ES-I3 (cell line): ENCODE measurements around the gene CLEC18A.
"Not testable (repeated sequence)": the region's sequence is repeated elsewhere in the genome, so short reads cannot be mapped to it uniquely, and the experiment has no call there.

Source experiments
- H3K36me3 ChIP-seq: 2 replicates; pipeline ENCODE4 v1.6.1; 2013; ENCODE audit warnings: mild to moderate bottlenecking, low read length, control low read depth, moderate library complexity; ENCODE audit not compliant: insufficient read depth
- H3K4me1 ChIP-seq: 2 replicates; pipeline ENCODE4 v1.6.1; 2013; ENCODE audit warnings: mild to moderate bottlenecking, control low read depth, low read length; ENCODE audit not compliant: insufficient read depth
- H3K9ac ChIP-seq: 2 replicates; pipeline ENCODE4 v1.6.1; 2013; ENCODE audit warnings: low read depth, mild to moderate bottlenecking, low read length, moderate library complexity
- H3K9me3 ChIP-seq: 2 replicates; pipeline ENCODE4 v1.6.1; 2013; ENCODE audit warnings: mild to moderate bottlenecking, low read length, moderate library complexity; ENCODE audit not compliant: control insufficient read depth, insufficient read depth

The CLEC18A gene

GRCh38 chr16:69935278-69935711 is 15.8 kb upstream of the CLEC18A start:
- Histone ChIP-seq H3K4me1 (no peaks in the 10 kb centered on the region), H3K9me3 (no peaks in the 10 kb centered on the region), H3K9ac (no peak overlapping the region), H3K36me3 (no peaks in the 10 kb centered on the region; the same call in 1 of the 2 replicates)

GRCh38 chr16:69935740-69936139 is 15.4 kb upstream of the CLEC18A start:
- no peaks in the 10 kb centered on the region for H3K4me1 ChIP-seq
- no peaks in the 10 kb centered on the region for H3K9me3 ChIP-seq
- H3K9ac ChIP-seq = no peak overlapping the region
- no peaks in the 10 kb centered on the region; the same call in 1 of the 2 replicates for H3K36me3 ChIP-seq

DNA sequence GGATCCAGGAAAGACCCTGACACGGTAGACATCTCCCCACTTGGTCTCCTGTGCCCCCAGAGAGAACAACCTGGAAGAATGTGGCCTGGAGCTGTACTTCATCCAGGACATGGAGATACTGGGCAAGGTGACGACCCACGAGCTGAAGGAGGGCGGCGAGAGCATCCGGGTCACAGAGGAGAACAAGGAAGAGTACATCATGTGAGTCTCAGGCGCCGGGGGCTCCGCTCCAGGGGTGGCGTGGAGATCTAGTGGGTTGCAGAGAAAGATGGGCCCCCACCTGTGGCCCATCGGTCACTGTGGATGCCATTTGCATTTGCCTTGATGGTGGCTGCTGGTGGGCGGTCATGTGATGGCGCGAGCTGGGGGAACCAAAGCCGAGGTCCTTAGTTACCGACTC is 14.9 kb upstream of the CLEC18A start:
- no peaks in the 10 kb centered on the region for H3K4me1 ChIP-seq
- peaks cover 2% of the 10 kb centered on the region; the same call in 1 of the 2 replicates for H3K36me3 ChIP-seq
- H3K9ac ChIP-seq = no peak overlapping the region
- H3K9me3 ChIP-seq = no peaks in the 10 kb centered on the region

DNA sequence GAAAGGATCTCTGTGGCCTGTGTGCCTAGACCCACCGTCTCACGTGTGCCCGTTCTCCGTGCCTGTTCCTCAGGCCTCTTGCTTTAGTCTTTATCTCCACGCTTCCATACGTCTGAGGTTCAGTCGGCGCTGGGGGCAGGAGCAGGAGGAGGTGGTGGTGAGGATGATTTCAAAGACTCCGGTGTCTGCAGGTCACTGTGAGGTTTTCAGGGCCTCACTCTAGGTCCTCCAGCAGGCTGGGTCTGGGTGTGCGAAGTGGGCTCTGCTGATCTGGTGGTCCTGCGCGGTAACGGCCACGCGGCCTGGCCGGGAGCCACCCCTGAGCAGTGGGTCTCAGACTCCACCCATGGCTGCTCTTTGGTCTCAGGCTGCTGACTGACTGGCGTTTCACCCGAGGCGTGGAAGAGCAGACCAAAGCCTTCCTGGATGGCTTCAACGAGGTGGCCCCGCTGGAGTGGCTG is 14.4 kb upstream of the CLEC18A start:
- Histone ChIP-seq H3K36me3 (0 out of 2 replicates have a peak, but pooled peaks cover 4% of the 10 kb centered on the region), H3K9me3 (no peaks in the 10 kb centered on the region), H3K9ac (no peak overlapping the region), H3K4me1 (no peaks in the 10 kb centered on the region)

- Histone ChIP-seq H3K9ac (no peak overlapping the region), H3K4me1 (no peaks in the 10 kb centered on the region), H3K36me3 (0 out of 2 replicates have a peak, but pooled peaks cover 4% of the 10 kb centered on the region), H3K9me3 (no peaks in the 10 kb centered on the region)
Measured at GRCh38 chr16:69937465-69937951, 13.6 kb upstream of the CLEC18A start.

DNA sequence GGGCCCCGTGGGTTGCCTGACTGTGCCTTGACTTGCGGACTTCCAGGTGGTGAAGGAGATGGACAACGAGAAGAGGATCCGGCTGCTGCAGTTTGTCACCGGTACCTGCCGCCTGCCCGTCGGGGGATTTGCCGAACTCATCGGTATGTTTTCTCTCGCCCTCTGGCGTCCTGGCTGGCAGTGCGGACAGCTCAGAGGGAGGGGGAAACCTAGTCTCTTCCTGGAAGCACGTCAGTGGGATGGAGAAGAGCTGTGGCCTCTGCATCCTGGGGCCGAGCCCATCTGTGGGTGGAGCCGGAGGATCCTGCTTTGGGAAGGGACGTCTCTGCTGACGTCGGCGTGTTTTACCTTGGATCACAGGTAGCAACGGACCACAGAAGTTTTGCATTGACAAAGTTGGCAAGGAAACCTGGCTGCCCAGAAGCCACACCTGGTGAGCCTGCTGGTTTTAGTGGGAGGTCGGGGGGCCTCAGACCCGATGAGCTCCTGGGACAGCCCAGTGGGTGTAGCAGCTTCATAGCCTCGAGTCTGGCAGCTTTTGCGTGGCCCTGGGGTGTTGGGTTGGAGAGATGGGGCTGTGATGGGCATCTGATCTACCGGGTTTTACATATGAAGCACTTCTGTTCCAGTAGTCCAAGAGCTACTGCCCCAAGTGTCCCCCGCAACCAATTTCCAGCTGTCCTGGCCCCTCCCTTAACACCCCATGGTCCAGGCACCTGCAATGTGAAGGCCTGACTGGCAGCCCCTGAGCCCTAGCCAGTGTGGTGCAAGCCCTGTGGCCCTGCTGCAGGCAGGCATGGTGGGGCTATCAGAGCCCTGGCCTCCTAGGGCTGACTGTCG is 11.9 kb upstream of the CLEC18A start:
- Histone ChIP-seq H3K4me1 (no peaks in the 10 kb centered on the region), H3K9me3 (no peaks in the 10 kb centered on the region), H3K36me3 (0 out of 2 replicates have a peak, but pooled peaks cover 4% of the 10 kb centered on the region), H3K9ac (no peak overlapping the region)

DNA sequence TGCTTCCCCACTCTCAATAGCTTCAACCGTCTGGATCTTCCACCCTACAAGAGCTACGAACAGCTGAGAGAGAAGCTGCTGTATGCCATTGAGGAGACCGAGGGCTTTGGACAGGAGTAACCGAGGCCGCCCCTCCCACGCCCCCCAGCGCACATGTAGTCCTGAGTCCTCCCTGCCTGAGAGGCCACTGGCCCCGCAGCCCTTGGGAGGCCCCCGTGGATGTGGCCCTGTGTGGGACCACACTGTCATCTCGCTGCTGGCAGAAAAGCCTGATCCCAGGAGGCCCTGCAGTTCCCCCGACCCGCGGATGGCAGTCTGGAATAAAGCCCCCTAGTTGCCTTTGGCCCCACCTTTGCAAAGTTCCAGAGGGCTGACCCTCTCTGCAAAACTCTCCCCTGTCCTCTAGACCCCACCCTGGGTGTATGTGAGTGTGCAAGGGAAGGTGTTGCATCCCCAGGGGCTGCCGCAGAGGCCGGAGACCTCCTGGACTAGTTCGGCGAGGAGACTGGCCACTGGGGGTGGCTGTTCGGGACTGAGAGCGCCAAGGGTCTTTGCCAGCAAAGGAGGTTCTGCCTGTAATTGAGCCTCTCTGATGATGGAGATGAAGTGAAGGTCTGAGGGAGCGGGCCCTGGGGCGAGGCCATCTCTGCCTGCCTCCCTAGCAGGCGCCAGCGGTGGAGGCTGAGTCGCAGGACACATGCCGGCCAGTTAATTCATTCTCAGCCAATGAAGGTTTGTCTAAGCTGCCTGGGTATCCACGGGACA is 11.1 kb upstream of the CLEC18A start:
- Histone ChIP-seq H3K4me1 (no peaks in the 10 kb centered on the region), H3K9ac (no peak overlapping the region), H3K9me3 (no peaks in the 10 kb centered on the region), H3K36me3 (0 out of 2 replicates have a peak, but pooled peaks cover 4% of the 10 kb centered on the region)

DNA sequence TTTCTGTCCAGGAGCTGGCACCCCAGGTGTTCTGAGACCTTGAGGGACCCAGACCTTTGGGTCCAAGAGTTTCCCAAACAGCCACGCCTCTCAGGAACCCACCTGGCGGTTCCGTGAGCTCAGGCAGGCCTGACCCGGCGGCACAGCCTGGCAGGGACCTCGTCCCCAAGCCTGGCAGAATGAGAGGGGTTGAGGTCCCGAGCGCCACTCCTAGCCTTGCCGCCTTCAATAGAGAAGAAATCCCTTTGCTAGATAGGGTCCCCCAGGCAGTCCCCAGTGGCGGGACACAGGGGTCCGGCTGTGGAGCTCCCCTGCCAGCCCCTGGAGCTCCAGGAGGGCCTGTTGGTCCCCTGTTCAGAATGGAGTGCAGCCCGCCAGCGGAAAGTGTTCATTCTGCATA is 10.5 kb upstream of the CLEC18A start:
- no peaks in the 10 kb centered on the region for H3K9me3 ChIP-seq
- no peak overlapping the region for H3K9ac ChIP-seq
- no peaks in the 10 kb centered on the region for H3K4me1 ChIP-seq
- 0 out of 2 replicates have a peak, but pooled peaks cover 4% of the 10 kb centered on the region for H3K36me3 ChIP-seq

DNA sequence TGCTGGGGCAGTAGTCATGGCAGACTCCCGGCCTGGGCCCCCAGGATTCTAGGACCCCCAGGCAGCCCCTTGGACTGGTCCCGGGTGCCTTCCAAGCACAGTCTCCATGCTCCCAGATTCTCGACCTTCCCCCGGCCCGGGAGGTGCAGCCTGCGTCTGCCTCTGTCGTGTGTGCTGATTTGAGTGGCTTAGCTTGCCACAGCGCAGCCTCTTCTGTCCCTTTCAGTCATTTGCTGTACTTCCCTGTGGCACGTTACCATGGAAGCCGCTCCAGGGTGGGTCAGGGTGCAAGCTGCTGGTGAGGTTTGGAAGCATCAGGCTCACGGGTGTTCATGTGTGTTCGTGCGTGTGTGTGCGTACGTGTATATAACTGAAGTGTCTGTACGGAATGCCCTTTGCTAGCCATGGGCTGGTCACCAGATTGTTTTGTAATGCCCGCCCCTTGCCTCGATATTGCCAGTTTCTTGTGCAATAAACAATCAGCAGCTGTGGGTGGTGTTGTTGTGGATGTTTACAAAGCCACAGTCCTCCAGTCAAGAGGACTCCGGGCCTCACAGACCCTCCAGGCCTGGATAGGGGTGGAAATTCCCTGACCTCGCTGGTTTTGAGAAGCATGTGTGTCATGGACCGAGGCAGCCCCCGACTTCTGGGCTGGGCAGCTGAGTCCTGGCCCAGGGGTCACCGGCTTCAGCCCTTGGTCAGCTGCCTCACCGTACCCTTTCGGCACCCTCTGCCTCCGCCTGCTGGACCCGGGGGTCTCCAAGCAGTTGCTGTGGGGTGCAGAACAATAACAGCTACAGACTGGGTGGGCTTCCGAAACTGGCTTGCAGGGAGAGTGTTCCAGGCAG is 9.7 kb upstream of the CLEC18A start:
- H3K4me1 ChIP-seq = no peaks in the 10 kb centered on the region
- 0 out of 2 replicates have a peak, but pooled peaks cover 4% of the 10 kb centered on the region for H3K36me3 ChIP-seq
- no peaks in the 10 kb centered on the region for H3K9me3 ChIP-seq
- H3K9ac ChIP-seq = no peak overlapping the region

DNA sequence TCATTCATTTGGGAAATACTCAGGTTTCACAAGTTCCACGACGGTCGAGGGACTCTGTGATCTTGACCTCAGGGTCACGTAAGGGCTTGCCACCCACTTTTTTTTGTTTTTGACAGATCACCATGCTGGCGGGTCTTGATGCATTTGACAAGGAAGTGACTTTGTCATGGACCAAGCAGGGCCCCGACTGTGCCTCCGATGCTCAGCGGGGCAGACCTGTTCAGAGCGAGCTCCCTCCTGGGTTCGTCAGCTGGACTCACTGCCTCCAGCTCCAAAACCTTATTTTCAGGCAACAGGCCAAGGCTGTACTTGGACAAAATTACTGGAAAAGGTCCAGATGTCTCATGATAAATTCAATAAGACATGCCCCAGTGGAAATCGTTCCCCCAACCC is 9.0 kb upstream of the CLEC18A start:
- Histone ChIP-seq H3K9me3 (no peaks in the 10 kb centered on the region), H3K36me3 (0 out of 2 replicates have a peak, but pooled peaks cover 4% of the 10 kb centered on the region), H3K9ac (no peak overlapping the region), H3K4me1 (no peaks in the 10 kb centered on the region)

DNA sequence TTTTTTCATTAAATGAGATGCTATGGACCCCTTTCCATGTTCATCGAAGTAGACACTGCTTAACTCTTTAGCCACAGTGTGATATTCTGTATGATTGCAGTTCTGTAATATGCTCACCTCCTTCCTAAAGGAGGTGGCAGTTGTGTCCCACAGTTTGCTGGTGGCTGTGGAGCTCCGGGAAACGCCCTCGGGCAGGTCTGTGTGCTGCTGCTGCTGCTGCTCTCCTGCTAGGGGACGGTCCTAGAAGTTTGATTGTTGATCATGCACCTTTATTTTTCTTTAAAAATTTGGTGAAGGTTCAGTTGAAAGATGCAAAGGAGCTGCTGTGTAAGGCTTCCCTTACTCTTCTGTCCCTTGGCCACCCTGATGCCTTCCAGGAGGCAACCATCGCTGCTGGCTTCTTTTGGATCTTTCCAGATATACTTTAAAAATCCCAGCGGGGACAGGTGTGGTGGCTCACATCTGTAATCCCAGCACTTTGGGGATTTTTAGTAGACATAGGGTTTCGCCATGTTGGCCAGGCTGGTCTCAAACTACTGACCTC is 8.4 kb upstream of the CLEC18A start:
- 0 out of 2 replicates have a peak, but pooled peaks cover 4% of the 10 kb centered on the region for H3K36me3 ChIP-seq
- H3K9me3 ChIP-seq = no peaks in the 10 kb centered on the region
- H3K9ac ChIP-seq = no peak overlapping the region
- H3K4me1 ChIP-seq = no peaks in the 10 kb centered on the region

DNA sequence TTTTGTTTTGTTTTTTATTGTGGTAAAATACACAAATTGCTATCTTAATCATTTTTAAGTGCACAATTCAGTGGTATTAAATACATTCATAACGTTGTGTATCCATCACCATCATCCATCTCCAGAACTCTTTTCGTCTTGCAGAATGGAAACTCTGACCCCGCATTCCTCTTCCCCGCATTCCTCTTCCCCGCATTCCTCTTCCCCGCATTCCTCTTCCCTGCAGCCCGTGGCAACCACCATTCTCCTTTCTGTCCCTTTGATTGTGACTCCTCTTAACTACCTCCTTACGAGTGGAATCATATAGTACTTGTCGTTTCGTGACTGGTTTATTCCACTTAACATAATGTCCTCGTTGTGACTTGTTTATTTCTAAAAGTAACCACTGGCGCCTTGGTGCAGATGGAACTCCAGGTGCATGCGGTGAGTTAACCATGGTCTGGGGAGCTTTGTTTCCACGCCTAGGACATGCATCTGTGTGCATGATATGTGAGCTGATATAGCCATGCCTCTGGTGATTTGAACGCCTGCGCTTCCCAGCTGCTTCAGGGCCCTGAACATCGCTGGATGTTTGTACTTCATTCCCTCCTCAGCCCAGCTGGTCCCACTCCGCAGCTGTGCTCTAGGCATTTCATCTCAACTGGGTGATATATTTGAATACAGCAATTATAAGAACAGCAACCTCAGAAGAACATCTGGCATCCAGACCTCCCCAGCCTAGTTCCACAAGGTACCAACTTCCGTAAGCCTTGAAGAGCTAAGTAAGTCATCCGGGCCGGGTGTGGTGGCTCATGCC is 7.7 kb upstream of the CLEC18A start:
- not testable (repeated sequence) for H3K36me3 ChIP-seq, H3K9ac ChIP-seq, H3K4me1 ChIP-seq, H3K9me3 ChIP-seq

- H3K9me3 ChIP-seq, H3K36me3 ChIP-seq, H3K4me1 ChIP-seq, H3K9ac ChIP-seq: not testable (repeated sequence)
Measured at GRCh38 chr16:69950411-69950810, 723 bp upstream of the CLEC18A start.
